Endothelial cell of umbilical vein (primary cell): Measurements from ENCODE around the gene OR2F2. TPM values are rescaled to one million over a fixed set of nuclear protein-coding genes. Genes with fewer than 3 reads are reported as not detected.

Source experiments
- BruUV-seq: library from RNA; stranded (reverse); fragments of 400-500 nt; replicated peaks from 2 replicates; lab custom pipeline; 2021; lab: Mats Ljungman, UMichigan
- CTCF ChIA-PET: fragments of 300-600, 350-600 bp; sonication (Branson Sonifier 250); formaldehyde crosslinking; loops from one replicate; lab custom pipeline; 2021; ENCODE audit warnings: antibody characterized with exemption, inconsistent platforms; lab: Charles Lee
- POLR2A ChIA-PET: fragments of 300-600, 350-600 bp; sonication (Branson Sonifier 250); formaldehyde crosslinking; loops from one replicate; lab custom pipeline; 2021; ENCODE audit warnings: antibody characterized with exemption, inconsistent platforms; lab: Charles Lee
- DNase-seq: peaks from one replicate; pipeline ENCODE4 v3.0.0-alpha.2; 2011; ENCODE audit warnings: low read depth, low spot score
- FAIRE-seq: peaks from 2 replicates; lab custom pipeline; 2011; peaks lifted over from hg19 to GRCh38; lab: Jason Lieb, UNC
- H2AFZ ChIP-seq: 2 replicates; pipeline ENCODE4 v1.6.0; 2012; ENCODE audit warnings: low read depth, low read length, control low read depth, inconsistent platforms
- H3K27ac ChIP-seq: 2 replicates; pipeline ENCODE4 v1.5.1; 2011; ENCODE audit warnings: low read depth, mild to moderate bottlenecking, control low read depth, low read length, moderate library complexity; ENCODE audit not compliant: insufficient read depth
- H3K27me3 ChIP-seq, 2 experiments: 2 replicates each; pipeline versions ENCODE4 v1.6.0 to v1.6.1; 2011; ENCODE audit warnings: low read length in 2 of 2, mixed read lengths in 1 of 2; ENCODE audit not compliant: control insufficient read depth in 2 of 2, insufficient read depth in 2 of 2
- H3K36me3 ChIP-seq, 2 experiments: 2 replicates in 1 of 2; 3 replicates in 1 of 2; pipeline ENCODE4 v1.5.1; 2011; ENCODE audit warnings: low read length in 2 of 2, mild to moderate bottlenecking in 1 of 2, moderate library complexity in 1 of 2; ENCODE audit not compliant: control insufficient read depth in 2 of 2, insufficient read depth in 2 of 2; ENCODE audit errors: extremely low read depth in 1 of 2
- H3K4me1 ChIP-seq: 3 replicates; pipeline ENCODE4 v1.5.1; 2011; ENCODE audit warnings: mild to moderate bottlenecking, low read length; ENCODE audit not compliant: control insufficient read depth, insufficient read depth; ENCODE audit errors: extremely low read depth
- H3K4me2 ChIP-seq: 2 replicates; pipeline ENCODE4 v1.6.1; 2011; ENCODE audit warnings: low read length, control low read depth, mixed read lengths; ENCODE audit not compliant: insufficient read depth
- H3K4me3 ChIP-seq, 3 experiments: fragments of 200-600 bp in 1 of 3; sonication (generic), shearing (Covaris generic) in 1 of 3; replicated peaks in 1 of 3; 2 replicates each; pipeline ENCODE4 v1.5.1; 2011 to 2016; ENCODE audit warnings: control low read depth in 3 of 3, low read length in 3 of 3, mild to moderate bottlenecking in 2 of 3, inconsistent platforms in 1 of 3, low read depth in 1 of 3, moderate library complexity in 1 of 3; ENCODE audit not compliant: insufficient read depth in 1 of 3
- H3K79me2 ChIP-seq: 2 replicates; pipeline ENCODE4 v1.6.0; 2012; ENCODE audit warnings: low read length, inconsistent platforms; ENCODE audit not compliant: control insufficient read depth, insufficient read depth
- H3K9ac ChIP-seq: replicated peaks from 2 replicates; pipeline ENCODE3; 2011; ENCODE audit warnings: low read length, control low read depth; ENCODE audit not compliant: insufficient read depth; ENCODE audit errors: extremely low read depth
- H3K9me1 ChIP-seq: replicated peaks from 3 replicates; pipeline ENCODE4 v1.6.0; 2011; ENCODE audit warnings: mild to moderate bottlenecking, low read length; ENCODE audit not compliant: control insufficient read depth, insufficient read depth; ENCODE audit errors: extremely low read depth
- H3K9me3 ChIP-seq: replicated peaks from 2 replicates; pipeline ENCODE4 v1.5.1; 2012; ENCODE audit warnings: low read length, inconsistent platforms; ENCODE audit not compliant: control insufficient read depth, insufficient read depth
- H4K20me1 ChIP-seq: replicated peaks from 2 replicates; pipeline ENCODE3; 2011; ENCODE audit warnings: mild to moderate bottlenecking, low read length; ENCODE audit not compliant: control insufficient read depth, insufficient read depth; ENCODE audit errors: extremely low read depth
- EZH2 ChIP-seq: IDR thresholded peaks from 2 replicates; pipeline ENCODE4 v1.6.1; 2012; ENCODE audit warnings: borderline replicate concordance, low read depth, mild to moderate bottlenecking, moderate library complexity, low read length, inconsistent platforms; ENCODE audit not compliant: severe bottlenecking
- FOS ChIP-seq: IDR thresholded peaks from 2 replicates; pipeline ENCODE4 v1.6.1; 2011; ENCODE audit warnings: mild to moderate bottlenecking, low read length, moderate library complexity, borderline replicate concordance; ENCODE audit not compliant: insufficient read depth
- GATA2 ChIP-seq: IDR thresholded peaks from 2 replicates; pipeline ENCODE4 v1.7.0; 2011; ENCODE audit warnings: low read depth, mild to moderate bottlenecking, moderate library complexity, mixed read lengths, low read length; ENCODE audit not compliant: insufficient read length, insufficient read depth
- JUN ChIP-seq: IDR thresholded peaks from 2 replicates; pipeline ENCODE4 v1.6.1; 2011; ENCODE audit warnings: borderline replicate concordance, low read depth; ENCODE audit not compliant: insufficient read length, insufficient read depth
- MYC ChIP-seq: IDR thresholded peaks from one replicate; pipeline ENCODE4 v1.6.1; 2011; ENCODE audit warnings: mild to moderate bottlenecking, low read depth, low read length
- POLR2A ChIP-seq: IDR thresholded peaks from 2 replicates; pipeline ENCODE4 v1.6.1; 2012; ENCODE audit warnings: low read depth, mild to moderate bottlenecking, control low read depth, low read length
- POLR2AphosphoS5 ChIP-seq: IDR thresholded peaks from 2 replicates; pipeline ENCODE4 v1.6.1; 2012; ENCODE audit warnings: low read depth, mild to moderate bottlenecking, control low read depth, low read length, moderate library complexity; ENCODE audit not compliant: insufficient read depth
- dilution Hi-C: fragments of 300-500 bp; cut with MboI; formaldehyde crosslinking; loops from one replicate; pipeline ENCODE4 v1.15.0; 2019; ENCODE audit warnings: low sequenced_read_pairs; ENCODE audit not compliant: extremely low pct_ligation_motif_present
- intact Hi-C: fragments of 100-400 bp; cut with micrococcal nuclease; formaldehyde crosslinking; loops from one replicate; pipeline ENCODE4 v1.10.0; 2022
- polyA plus RNA-seq, 4 experiments: library from polyadenylated mRNA; depleted of rRNA in 3 of 4; stranded (reverse) in 3 of 4; unstranded in 1 of 4; fragments of >200 nt; gene quantifications; 2 replicates each; pipeline versions ENCODE4 v1.2.1 to v1.2.3, GENCODE V29; 2011 to 2012; ENCODE audit warnings: missing spikeins in 1 of 4
- total RNA-seq: library from RNA; stranded (reverse); gene quantifications from 2 replicates; pipeline ENCODE4 v1.2.3, GENCODE V29; 2021
- TF ChIP-seq, protein P1 (sequence below), 2 donors: IDR thresholded peaks; 1 replicate in 1 of 2; 2 replicates in 1 of 2; pipeline ENCODE4 v1.5.1; 2011; ENCODE audit warnings: low read length in 2 of 2, mild to moderate bottlenecking in 2 of 2, moderate library complexity in 2 of 2, control low read depth in 1 of 2, inconsistent platforms in 1 of 2, low read depth in 1 of 2; ENCODE audit not compliant: insufficient read depth in 1 of 2; ENCODE audit errors: extremely low read depth in 1 of 2
- TF ChIP-seq, protein P2 (sequence below): IDR thresholded peaks from 2 replicates; pipeline ENCODE4 v1.6.1; 2011; ENCODE audit not compliant: insufficient read depth, insufficient read length

The OR2F2 gene
- total and polyA plus RNA-seq, 2 donors (not counting 3 experiments of a cell fraction or from before 2014, with no cell fraction given), result not detected

DNA sequence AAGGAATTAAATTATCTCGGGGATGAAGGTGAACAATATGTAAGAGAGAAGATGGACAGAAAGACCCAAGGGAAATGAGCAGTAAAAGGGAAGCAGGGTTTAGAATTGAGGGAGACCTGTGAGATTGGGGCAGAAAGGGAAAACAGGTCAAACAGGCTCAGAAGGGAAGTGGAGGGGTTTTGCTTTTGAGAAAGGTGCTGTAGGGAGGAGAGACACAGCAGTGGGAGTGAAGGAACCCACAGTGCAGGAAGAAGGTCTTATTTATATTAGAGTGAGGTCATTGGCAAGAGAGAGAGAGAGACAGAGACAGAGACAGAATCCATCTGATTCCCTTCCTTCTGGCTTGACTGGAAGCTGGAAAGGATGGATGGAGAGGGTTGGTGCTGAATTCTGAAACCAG is 29.5 kb upstream of the OR2F2 start:
- Histone ChIP-seq H3K4me2 (no peak overlapping the region), H3K27ac (no peak overlapping the region), H3K79me2 (peaks cover 10% of the 10 kb centered on the region), H3K27me3 (peaks cover 0 to 11% of the 10 kb centered on the region in 2 experiments), H3K4me3 (no peak overlapping the region), H3K9me1 (no peaks in the 10 kb centered on the region), H2AFZ (no peak overlapping the region), H3K9ac (no peak overlapping the region), H3K9me3 (no peaks in the 10 kb centered on the region), H3K4me1 (peaks cover 6% of the 10 kb centered on the region), H3K36me3 (no peaks in the 10 kb centered on the region), H4K20me1 (no peaks in the 10 kb centered on the region)
- POLR2A ChIA-PET, result no interaction called here
- CTCF ChIA-PET, result interaction anchor here (1.0 to 1.6 kb wide), 2 partner anchors 13 to 77 kb away, joined by 3 to 5 read pairs; no protein-coding TSS in a partner anchor
- TF ChIP-seq GATA2, result no peak
- TF ChIP-seq, protein P1, sequence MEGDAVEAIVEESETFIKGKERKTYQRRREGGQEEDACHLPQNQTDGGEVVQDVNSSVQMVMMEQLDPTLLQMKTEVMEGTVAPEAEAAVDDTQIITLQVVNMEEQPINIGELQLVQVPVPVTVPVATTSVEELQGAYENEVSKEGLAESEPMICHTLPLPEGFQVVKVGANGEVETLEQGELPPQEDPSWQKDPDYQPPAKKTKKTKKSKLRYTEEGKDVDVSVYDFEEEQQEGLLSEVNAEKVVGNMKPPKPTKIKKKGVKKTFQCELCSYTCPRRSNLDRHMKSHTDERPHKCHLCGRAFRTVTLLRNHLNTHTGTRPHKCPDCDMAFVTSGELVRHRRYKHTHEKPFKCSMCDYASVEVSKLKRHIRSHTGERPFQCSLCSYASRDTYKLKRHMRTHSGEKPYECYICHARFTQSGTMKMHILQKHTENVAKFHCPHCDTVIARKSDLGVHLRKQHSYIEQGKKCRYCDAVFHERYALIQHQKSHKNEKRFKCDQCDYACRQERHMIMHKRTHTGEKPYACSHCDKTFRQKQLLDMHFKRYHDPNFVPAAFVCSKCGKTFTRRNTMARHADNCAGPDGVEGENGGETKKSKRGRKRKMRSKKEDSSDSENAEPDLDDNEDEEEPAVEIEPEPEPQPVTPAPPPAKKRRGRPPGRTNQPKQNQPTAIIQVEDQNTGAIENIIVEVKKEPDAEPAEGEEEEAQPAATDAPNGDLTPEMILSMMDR (IDR thresholded peaks at IDR 0.05; ENCODE audit: extremely low read depth in 1 of 2, insufficient read depth in 1 of 2, low read depth in 1 of 2, low read length in 2 of 2), result no peak
- TF ChIP-seq FOS, result no peak
- TF ChIP-seq POLR2A, result no peak
- no peak for TF ChIP-seq MYC
- TF ChIP-seq POLR2AphosphoS5, result no peak
- TF ChIP-seq EZH2, result no peak
- TF ChIP-seq, protein P2, sequence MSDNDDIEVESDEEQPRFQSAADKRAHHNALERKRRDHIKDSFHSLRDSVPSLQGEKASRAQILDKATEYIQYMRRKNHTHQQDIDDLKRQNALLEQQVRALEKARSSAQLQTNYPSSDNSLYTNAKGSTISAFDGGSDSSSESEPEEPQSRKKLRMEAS, result no peak
- no peak for TF ChIP-seq JUN
- BruUV-seq, result no TSS peak
- intact Hi-C loops, result loop anchor here (10.0 kb wide), 1 partner anchor 489 kb away; no protein-coding TSS in a partner anchor
- DNase-seq (no peak), FAIRE-seq (no peak)
- dilution Hi-C loops, result no loop called here
